Duodenal mucosa (tissue), 2 donors: ENCODE measurements around the gene PRRG4.
"Not testable (repeated sequence)": the region's sequence is repeated elsewhere in the genome, so short reads cannot be mapped to it uniquely, and the experiment has no call there.

Experiments
- H3K27ac ChIP-seq: one replicate; pipeline ENCODE4 v1.7.0; 2013; ENCODE audit warnings: low read depth, low read length
- H3K27me3 ChIP-seq, 2 donors: one replicate each; pipeline ENCODE4 v1.7.0; 2013; ENCODE audit warnings: low read length in 2 of 2, control low read depth in 1 of 2; ENCODE audit not compliant: insufficient read depth in 2 of 2, control insufficient read depth in 1 of 2
- H3K36me3 ChIP-seq, 2 donors: one replicate each; pipeline ENCODE4 v1.7.0; 2013; ENCODE audit warnings: low read length in 2 of 2, control low read depth in 1 of 2; ENCODE audit not compliant: insufficient read depth in 2 of 2, control insufficient read depth in 1 of 2
- H3K4me1 ChIP-seq, 2 donors: one replicate each; pipeline ENCODE4 v1.7.0; 2013; ENCODE audit warnings: low read length in 2 of 2, control low read depth in 1 of 2; ENCODE audit not compliant: insufficient read depth in 2 of 2, control insufficient read depth in 1 of 2
- H3K4me3 ChIP-seq, 2 donors: one replicate each; pipeline ENCODE4 v1.7.0; 2013; ENCODE audit warnings: low read length in 2 of 2, low read depth in 1 of 2
- H3K9ac ChIP-seq, 2 donors: one replicate each; pipeline ENCODE4 v1.7.0; 2013; ENCODE audit warnings: low read length in 2 of 2, low read depth in 1 of 2
- H3K9me3 ChIP-seq, 2 donors: one replicate each; pipeline ENCODE4 v1.7.0; 2013; ENCODE audit warnings: low read length in 2 of 2, control low read depth in 1 of 2; ENCODE audit not compliant: control insufficient read depth in 1 of 2

The PRRG4 gene

GRCh38 chr11:32847511-32847910, 17.8 kb downstream of the PRRG4 start:
- H3K36me3 ChIP-seq = peaks cover 0 to 4% of the 10 kb centered on the region in 2 donors
- no peaks in the 10 kb centered on the region for H3K27me3 ChIP-seq
- H3K9me3 ChIP-seq = no peaks in the 10 kb centered on the region
- no peak overlapping the region for H3K9ac ChIP-seq
- no peak overlapping the region for H3K27ac ChIP-seq
- no peak overlapping the region for H3K4me3 ChIP-seq
- peaks cover 0 to 5% of the 10 kb centered on the region in 2 donors for H3K4me1 ChIP-seq

GRCh38 chr11:32849761-32850160, 20.0 kb downstream of the PRRG4 start:
- no peak overlapping the region for H3K27ac ChIP-seq

GRCh38 chr11:32851251-32851650, 21.5 kb downstream of the PRRG4 start:
- Histone ChIP-seq H3K27ac (no peak overlapping the region), H3K9ac (no peak overlapping the region), H3K4me3 (no peak overlapping the region), H3K9me3 (no peaks in the 10 kb centered on the region), H3K36me3 (peaks cover 0 to 5% of the 10 kb centered on the region in 2 donors), H3K27me3 (no peaks in the 10 kb centered on the region), H3K4me1 (peaks cover 0 to 5% of the 10 kb centered on the region in 2 donors)

More at GRCh38 chr11:32849761-32850160, 20.0 kb downstream of the PRRG4 start:
- Histone ChIP-seq H3K27me3 (no peaks in the 10 kb centered on the region), H3K4me3 (no peak overlapping the region), H3K9ac (no peak overlapping the region), H3K9me3 (no peaks in the 10 kb centered on the region), H3K36me3 (peaks cover 0 to 5% of the 10 kb centered on the region in 2 donors), H3K4me1 (peaks cover 0 to 5% of the 10 kb centered on the region in 2 donors)

- Histone ChIP-seq H3K27ac (no peak overlapping the region), H3K9ac (no peak overlapping the region), H3K27me3 (no peaks in the 10 kb centered on the region)
These were observed 22.5 kb downstream of the PRRG4 start for GRCh38 chr11:32852207-32852606.

GRCh38 chr11:32855601-32856000, 25.9 kb downstream of the PRRG4 start:
- peaks cover 0 to 5% of the 10 kb centered on the region in 2 donors for H3K36me3 ChIP-seq
- H3K4me3 ChIP-seq = no peak overlapping the region
- peaks cover 0 to 5% of the 10 kb centered on the region in 2 donors for H3K4me1 ChIP-seq
- no peaks in the 10 kb centered on the region for H3K27me3 ChIP-seq
- no peak overlapping the region for H3K27ac ChIP-seq
- no peak overlapping the region for H3K9ac ChIP-seq
- H3K9me3 ChIP-seq = no peaks in the 10 kb centered on the region

More at GRCh38 chr11:32852207-32852606, 22.5 kb downstream of the PRRG4 start:
- peaks cover 0 to 5% of the 10 kb centered on the region in 2 donors for H3K36me3 ChIP-seq
- H3K9me3 ChIP-seq = no peaks in the 10 kb centered on the region
- peaks cover 0 to 5% of the 10 kb centered on the region in 2 donors for H3K4me1 ChIP-seq
- peak overlapping the region in 1 of 2 donors; percentile 33 for H3K4me3 ChIP-seq

- Histone ChIP-seq H3K27ac (no peak overlapping the region), H3K36me3 (peaks cover 0 to 5% of the 10 kb centered on the region in 2 donors), H3K9ac (no peak overlapping the region), H3K4me1 (no peaks in the 10 kb centered on the region), H3K27me3 (no peaks in the 10 kb centered on the region), H3K9me3 (no peaks in the 10 kb centered on the region), H3K4me3 (no peak overlapping the region)
These were observed 29.0 kb downstream of the PRRG4 start for GRCh38 chr11:32858731-32859130.

GRCh38 chr11:32861850-32862577, 32.3 kb downstream of the PRRG4 start:
- Histone ChIP-seq H3K27me3 (no peaks in the 10 kb centered on the region), H3K27ac (no peak overlapping the region), H3K36me3 (no peaks in the 10 kb centered on the region), H3K9me3 (no peaks in the 10 kb centered on the region), H3K4me1 (no peaks in the 10 kb centered on the region), H3K9ac (no peak overlapping the region), H3K4me3 (no peak overlapping the region)

GRCh38 chr11:32864555-32864954, 34.8 kb downstream of the PRRG4 start:
- Histone ChIP-seq H3K4me1 (no peaks in the 10 kb centered on the region), H3K27me3 (no peaks in the 10 kb centered on the region), H3K9ac (no peak overlapping the region), H3K27ac (no peak overlapping the region), H3K36me3 (no peaks in the 10 kb centered on the region), H3K4me3 (no peak overlapping the region), H3K9me3 (no peaks in the 10 kb centered on the region)

GRCh38 chr11:32868752-32869151, 39.0 kb downstream of the PRRG4 start:
- not testable (repeated sequence) for H3K9ac ChIP-seq, H3K4me1 ChIP-seq, H3K4me3 ChIP-seq, H3K27me3 ChIP-seq, H3K27ac ChIP-seq, H3K9me3 ChIP-seq, H3K36me3 ChIP-seq

GRCh38 chr11:32870676-32871075, 40.9 kb downstream of the PRRG4 start:
- no peak overlapping the region for H3K4me3 ChIP-seq
- H3K9me3 ChIP-seq = no peaks in the 10 kb centered on the region
- no peak overlapping the region for H3K27ac ChIP-seq
- H3K36me3 ChIP-seq = no peaks in the 10 kb centered on the region
- no peak overlapping the region for H3K9ac ChIP-seq
- H3K27me3 ChIP-seq = no peaks in the 10 kb centered on the region
- no peaks in the 10 kb centered on the region for H3K4me1 ChIP-seq
